HG02642 (cell line): Measurements from ENCODE around the gene PRKCZ.

Experiments used
- ATAC-seq: cut with Tn5 transposase; IDR thresholded peaks from one replicate; pipeline ENCODE4 v1.9.1; 2021; ENCODE audit warnings: mild to moderate bottlenecking; ENCODE audit not compliant: unreplicated experiment, poor library complexity

The PRKCZ gene

DNA sequence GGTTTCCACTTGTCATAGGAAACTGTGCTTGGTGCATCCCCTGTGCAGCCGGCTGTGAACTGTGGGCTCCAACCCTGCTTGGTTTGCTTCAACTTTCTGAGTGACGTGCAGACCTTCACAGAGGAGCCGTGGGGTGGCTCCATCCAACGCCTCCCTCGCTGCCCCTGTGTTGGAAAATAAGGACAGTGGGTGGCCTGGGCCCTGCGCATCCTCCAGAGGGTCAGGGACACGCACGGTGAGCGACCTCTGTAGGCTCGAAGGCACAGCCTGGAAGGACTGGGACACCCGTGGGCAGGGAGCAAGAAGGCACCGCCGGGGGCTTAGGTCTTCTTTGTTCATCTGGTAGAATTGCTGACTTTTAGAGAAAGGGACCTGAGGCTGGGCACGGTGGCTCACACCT lies 150.9 kb downstream of the PRKCZ start:
- no peak for ATAC-seq

DNA sequence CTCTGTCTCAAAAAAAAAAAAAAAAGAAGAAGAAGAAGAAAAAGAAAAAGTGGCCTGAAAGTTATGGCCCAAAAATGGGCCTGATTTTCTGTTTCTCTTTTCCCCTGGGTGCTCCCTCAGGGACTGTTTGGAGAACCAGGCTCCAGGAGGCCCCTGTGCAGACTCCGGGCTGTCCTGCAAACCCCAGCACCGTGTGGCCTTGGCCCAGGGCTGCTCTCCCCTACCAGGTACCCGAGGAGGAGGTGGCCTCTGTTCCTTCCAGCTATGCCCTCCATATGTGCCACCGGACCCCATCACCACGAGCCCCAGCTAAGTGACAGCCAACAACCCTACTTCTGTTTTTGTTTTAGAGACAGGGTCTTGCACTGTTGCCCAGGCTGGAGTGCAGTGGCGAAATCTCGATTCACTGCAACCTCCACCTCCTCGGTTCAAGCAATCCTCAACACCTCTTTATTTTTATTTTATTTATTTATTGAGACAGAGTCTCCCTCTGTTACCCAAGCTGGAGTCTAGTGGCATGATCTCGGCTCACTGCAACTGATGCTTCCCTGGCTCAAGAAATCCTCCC lies 151.9 kb downstream of the PRKCZ start:
- no peak for ATAC-seq

DNA sequence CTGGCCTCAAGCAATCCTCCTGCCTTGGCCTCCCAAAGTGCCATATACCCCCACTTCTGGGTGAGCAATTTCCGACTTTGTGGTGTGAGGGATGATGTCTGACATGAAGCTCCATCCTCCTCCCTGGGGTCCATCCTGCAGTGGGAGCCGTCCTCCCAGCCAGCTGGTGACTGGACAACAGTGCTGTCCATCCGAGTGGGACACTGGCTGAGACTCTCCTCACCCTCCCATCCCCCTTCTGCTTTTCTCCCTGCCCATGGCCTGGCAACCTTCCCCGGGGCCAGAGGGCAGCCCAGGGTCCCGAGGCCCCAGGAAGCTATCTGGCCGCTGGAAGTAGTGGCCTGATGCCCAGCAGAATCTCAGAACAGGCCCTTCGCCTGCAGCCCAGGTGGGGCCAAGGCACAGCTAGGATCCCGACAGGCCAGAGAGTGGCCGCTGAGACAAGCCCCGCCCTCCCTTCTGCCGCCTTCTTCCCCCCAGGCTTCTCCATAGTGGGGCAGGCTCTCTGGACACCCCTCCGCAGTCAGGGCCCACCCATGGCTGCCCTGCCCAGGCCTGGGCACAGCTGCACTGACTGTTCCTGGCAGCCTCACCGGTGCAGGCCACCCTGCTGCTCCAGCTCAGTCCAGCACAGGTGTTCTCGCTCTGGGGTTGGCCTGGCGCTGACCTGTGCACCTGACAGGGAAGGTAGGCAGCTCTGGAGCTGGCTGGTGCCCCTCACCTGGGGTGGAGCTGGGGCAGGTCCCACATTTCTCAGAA lies 152.8 kb downstream of the PRKCZ start:
- ATAC-seq: no peak

DNA sequence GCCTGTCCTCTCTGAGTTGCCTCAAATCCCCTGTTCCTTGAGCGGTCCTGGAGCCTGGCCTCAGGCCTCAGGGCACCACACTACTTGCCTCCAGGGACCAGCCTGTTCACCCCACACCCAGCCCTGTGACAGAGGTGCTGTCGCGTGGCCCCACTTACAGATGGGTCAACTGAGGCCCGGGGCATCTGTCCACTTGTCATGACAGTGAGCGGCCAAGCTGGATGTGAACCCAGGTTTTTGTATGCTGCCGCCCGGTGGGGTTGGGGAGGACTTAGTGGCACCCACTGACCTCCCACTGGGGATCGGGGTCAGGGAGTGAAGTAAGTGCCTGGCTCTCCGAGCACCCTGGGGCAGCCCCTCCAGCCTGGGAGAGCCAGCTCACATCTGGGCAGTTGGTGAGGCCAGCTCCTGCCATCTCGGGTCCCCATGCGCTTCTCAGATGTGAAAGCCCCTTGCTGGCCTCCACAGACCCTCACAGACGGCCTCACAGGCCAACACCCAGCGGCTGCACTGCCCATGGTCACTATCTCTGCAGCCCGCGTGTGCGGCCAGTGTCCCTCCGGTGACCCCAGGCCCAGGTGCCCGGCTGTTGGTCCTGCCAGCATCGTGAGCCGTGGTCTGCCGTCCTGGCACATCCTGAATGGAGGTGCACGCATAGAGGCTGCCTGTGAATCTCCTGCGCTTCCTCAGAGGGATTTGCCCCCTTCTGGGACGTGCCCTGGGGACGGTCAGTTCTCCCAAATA lies 153.6 kb downstream of the PRKCZ start:
- no peak for ATAC-seq

DNA sequence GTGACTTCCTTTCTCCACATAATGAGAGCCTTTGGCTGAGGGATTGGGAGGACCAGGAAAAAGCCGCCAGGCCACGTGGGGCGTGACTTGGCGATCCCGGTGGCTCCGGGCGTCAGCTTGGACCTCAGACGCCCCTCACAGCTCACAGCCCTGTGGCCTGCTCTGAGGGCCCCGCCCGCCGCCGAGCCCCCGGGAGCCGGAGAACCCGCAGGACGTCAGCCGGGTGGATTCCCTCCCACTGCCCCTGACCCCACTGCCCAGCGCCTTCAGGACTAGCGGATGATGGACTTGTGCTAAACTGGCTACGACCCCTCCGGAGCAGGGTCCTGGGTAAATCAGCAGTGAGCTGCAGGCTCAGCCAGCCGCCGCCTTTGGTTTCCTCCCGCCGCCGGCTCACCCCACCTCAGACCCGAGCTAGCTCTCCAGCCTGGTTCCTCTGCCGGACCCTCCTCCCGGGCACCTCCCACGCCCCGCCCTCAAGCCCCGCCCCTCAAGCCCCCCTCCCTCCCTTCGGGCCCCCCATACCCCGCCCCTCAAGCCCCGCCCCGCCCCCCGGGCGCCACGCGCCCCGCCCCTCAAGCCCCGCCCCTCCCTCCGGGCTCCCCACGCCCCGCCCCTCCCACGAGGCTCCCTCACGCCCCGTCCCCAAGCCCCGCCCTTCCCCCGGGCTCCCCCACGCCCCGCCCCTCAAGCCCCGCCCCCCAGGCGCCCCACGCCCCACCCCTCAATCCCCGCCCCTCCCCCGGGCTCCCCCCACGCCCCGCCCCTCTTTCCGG lies 154.4 kb downstream of the PRKCZ start:
- ATAC-seq: peak; percentile 41

DNA sequence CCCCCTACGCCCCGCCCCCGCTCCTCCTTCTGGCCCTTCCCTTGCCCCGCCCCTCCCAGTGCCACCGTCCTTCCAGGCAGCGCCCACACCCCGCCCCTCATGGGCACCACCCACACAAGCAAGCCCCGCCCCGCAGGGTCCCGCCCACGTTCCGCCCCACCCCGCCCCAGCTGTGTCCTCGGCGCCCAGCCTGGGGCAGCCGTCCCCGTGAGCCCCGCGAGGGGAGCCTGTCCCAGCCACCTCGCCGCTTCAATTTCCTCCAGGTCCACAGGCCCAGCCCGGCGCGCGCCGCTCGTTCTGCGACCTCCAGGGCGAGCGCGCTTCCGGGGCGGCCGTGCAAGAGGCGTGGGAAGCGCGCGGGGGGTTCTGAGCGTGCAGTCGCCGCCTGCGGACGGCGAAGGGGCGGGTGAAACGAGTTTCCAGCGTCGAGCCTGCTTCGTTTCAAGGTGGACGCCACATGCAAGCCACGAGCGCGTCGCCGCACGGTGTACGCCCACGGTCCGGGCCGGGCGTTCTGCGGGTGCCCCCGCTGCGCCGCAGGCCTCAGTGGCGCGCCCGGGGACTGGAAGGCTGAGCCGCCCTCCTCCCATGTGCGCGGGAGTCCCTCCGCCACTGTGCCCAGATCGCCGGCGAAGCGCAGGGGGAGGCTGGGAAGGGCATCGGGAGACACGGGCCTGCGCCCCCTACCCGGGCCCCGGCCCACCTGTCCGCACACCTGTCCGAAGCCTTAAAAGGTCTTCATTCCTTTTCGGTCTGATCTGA lies 155.2 kb downstream of the PRKCZ start:
- peak; percentile 74 for ATAC-seq

DNA sequence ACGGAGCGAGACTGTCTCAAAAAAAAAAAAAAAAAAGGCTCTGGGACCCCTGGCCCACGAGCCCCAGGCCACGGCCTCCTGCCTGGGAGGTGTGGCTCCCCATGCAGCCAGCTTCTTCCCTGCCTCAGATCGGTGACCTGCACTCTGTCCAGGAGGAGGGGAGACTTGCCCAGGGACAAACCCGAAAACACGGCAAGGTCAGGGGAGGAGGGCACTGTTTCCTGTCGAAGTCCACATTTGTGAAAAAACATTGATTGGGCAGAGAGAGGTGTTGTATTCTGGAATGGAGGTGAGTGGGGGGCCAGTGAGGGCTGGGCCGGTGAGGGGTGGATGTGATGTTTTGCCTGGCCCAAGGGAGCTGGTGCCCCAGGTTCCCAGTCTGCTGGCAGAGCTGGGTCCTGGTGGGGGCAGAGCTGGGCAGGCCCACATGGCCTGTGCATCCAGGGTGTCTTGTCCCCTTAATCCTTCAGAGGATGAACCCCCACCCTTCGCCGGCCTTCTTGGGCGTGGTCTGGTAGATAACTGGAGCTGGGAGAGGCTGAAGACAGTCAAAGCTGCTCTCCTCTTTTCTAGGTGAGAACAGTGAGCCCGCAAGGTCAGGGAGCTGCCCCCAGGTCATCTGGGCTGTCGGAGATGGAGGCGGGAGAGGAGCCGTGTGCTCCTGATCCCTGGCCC lies 156.7 kb downstream of the PRKCZ start:
- ATAC-seq: no peak

DNA sequence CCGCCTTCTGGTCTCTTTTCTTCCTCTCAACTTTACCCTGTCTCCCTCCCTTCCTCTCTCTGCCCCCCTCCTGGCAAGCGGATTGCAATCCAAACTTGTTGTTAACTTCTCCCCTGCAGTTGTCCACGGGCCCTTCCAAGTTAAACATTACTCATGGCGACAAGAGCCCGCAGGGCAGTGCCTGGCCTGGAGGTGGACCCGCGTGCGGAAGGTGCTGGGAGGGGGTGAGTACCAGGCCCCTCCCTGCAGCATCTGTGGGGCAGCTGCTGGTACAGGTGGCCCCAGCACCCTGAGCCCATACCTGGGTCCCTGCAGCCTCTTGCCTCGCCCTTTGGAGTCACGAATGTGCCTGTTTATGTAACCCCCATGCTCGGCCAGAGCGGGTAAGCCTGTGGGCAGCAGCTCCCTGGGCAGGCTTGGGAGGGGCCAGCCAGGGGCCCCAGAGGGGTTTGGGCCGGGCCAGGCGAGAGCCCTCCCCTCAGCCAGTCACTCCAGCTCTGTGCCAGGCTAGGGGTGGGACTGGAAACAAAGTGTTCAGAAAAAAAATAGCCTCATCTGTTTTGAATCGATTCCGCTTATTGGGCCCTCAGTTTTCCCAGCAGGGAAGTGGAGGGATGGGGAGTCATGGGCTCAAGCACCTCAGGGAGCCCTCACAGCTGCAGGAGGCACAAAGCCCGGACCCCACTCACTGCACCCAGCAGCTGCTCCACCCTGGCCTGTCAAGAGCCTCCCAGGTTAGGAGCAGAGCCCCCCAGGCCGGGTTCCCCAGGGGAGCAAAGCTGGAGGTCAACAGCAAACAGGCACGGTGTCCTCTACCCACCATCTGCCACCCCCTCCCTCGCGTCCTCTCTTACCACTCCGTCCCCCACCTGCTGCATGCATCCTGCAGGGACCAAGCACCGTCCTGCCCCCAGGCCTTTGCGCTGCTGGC lies 158.4 kb downstream of the PRKCZ start:
- no peak for ATAC-seq

DNA sequence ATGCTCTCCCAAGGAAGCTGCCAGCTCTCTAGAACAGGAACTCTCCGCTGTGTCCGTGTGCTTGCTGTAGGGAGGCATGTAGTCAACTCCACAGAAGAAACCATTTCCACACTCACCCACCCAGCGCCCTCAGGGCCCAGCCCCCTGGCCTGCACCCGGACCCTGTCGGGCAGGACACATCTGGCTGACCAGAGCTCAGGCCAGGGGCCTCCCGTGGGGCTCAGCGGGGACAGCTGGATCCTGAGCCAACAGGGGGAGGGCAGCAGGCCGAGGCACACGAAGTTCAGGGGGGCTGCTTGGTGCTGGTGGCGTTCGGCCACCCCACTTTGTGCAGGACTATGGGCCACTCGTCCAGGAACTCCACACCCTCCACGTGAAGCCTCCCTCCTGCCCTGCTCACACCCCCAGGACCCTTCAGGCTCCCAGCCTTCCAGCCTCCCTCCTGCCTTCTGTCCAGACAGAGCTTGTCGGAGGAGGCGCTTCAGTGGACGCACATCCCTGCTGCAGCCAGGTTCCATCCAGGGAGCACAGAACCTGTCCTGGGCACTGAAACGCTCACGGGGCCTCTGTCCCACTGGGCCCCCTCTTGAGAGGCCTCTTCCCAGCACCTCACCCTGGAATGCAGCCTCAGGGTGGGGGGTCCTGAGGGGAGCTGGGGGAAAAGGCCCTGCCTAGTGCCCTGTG lies 159.3 kb downstream of the PRKCZ start:
- ATAC-seq: no peak

DNA sequence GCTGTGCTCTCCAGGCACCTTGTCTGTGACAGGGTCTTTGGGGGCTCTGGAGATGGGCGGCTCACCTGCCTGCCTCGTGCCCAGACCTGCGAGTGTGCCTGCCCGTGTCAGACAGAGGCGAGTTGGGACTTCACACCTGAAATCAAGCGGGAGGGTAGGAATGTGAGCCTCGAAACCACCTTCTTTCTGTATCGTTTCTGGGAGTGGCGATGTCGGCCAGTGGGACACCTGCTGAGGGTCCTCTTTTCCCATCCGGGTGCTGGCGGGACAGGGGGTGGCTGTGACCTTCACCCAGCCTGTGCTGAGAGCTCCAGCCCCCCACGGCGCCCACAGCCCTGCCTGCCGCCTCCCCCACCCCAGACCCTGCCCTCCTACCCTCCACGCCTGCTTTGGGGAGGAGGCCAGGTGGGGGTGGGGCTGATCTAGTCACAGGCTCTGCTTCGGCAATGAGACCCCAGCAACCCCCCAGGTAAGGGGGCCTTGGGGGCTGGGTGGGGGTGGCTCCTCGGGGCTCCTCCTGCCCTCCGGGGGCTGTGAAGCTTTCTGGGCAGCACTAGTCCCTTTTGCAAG lies 160.0 kb downstream of the PRKCZ start:
- ATAC-seq: no peak

DNA sequence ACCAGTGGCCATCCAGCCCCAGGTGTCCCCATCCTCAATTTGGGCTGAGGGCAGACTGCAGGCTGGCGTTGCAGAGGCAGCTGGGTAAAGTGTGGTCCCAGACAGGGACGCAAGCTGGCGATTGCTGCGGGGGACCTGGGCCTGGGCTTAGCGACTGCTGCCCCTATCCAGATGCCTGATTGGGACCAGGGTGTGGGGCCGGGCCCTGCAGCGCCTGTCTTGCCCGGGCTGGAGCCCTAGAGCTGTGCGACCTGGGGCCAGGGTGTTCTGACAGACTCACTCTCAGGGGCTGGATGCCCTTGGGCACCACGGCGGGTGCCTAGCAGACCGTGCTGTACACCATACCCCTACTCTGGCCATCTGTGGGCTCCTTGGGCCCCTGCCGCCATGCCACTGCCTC lies 160.6 kb downstream of the PRKCZ start:
- no peak for ATAC-seq

DNA sequence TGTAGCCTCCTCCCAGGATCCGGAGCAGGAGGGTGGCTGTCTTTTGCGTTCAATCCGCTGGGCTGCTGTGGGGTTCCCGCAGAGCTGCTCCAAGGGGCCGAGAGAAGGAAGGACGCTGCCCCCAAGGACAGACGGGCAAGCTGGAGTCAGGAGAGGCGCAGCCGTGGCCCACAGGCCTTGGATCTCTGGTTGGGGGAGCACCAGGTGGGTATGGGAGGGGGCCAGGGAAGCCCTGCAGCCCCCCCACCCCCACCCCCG lies 162.0 kb downstream of the PRKCZ start:
- no peak for ATAC-seq

DNA sequence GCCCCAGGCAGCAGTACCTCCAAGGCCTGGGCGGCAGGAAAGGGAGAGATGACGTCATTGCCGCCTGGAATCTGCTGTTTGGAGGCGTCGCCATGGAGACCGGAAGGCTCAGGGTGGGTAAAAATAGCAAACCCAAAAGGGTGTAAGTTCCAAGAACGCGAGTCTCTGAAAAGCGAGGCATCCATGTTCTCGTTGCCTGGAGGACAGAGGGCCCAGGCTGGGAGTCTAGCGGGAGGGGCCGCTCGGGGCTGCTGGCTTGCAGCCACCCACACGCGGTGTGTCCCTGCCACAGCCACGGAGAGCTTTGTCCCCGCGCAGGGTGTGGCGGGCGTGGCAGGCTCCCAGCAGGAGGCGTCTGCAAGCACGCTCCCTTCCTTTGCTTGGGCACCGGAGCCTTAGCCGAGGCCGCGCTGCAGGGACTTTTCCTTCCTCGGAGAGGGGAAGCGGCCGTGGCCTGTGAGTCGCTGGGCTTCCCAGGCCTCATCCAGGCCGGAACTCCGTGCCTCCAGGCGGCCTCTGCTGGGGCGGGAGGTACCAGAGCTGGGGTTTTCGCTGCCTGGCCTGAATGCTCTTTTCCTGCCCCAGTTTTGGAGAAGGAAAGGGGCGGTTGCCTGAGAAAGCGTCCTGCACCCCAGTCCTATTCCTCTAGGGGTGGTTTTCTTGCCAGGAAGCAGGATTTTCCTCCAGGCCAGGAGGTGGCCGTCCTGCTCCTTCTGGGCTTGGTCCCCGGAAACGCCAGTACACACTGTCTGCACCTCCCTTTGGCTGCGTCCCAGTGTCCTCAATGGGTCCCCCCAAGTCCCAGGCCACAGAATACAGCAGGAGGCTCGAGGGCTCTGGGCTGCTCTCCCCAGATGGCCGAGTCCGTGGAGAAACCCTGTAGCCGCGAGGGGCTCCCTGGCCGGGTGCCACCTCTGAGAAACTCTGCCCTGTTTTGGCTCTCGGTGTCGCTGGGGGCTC lies 162.6 kb downstream of the PRKCZ start:
- no peak for ATAC-seq

DNA sequence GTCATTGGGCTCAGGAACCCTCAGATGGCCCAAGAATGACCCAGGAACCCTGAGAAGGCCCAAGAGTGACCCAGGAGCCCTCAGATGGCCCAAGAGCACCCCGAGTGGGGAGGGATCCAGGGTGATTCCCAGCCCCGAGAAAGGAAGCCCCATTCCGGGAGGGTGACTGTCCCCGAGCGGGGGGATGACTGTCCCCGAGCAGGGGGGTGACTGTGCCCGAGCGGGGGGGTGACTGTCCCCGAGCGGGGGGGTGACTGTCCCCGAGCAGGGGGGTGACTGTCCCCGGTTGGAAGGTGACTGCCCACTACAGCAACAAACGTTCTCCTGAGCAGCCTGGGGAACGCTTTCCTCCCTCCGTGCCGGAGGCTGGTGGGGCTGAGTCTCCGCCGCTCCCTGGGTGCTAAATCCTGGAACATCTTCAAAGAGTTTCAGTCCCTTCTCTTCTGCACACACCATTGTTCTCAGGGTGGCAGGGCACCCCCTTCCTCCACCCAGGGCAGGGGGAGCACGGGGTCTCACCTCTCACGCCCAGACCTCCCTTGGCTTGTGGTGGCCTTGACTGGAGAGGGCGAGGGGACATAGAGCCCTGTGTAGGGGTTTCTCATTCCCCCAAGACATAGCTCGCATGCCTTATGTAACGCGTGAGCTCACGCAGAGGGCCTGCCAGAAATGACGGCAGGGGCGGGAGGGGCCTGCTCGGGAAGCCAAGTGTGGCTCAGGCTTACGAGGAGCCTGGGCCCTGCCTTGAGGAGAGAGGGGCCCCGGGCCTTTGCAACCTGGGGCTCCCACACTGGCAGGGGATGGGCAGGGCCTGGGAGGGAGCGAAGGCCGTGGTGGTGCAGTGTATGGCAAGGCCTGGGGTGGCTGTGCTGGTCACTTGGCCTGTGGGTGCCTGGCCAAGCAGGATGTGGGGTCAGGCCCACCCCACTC lies 163.6 kb downstream of the PRKCZ start:
- ATAC-seq: no peak

DNA sequence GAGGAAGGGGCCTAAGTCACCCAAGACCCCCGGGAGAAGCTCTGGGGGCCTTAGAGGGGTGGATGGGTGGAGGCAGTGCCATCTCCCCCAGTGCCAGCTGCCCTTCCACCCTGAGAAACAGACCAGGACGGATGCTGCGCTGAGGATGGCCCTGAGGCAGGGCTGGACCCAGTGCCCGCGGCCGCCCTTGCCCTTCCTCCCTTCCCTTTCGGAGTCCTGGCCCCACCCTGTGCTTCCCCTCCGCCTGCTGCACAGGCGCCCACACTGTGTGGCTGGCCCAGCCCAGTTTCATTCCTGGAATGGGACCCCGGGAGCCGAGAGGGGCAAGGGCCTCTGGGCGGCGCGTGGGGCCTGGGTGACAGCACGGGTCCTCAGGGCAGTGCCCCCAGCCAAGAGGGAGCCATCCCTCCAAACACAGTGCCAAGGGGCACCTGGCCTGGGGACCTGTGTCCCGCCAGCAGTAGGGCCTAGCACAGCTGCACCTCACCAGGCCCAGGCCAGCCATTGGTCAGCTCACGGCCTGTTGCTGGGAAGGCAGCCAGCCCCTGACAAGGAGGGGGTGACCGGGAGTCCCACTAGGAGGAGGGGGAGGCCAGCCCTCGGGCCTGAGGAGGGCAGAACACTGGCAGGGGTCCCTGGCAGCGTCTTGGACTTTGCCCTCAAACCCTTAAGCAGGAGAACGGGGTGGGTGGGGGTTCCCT lies 164.5 kb downstream of the PRKCZ start:
- no peak for ATAC-seq
